Thyroid gland (tissue), 4 donors: ENCODE results near the gene SEMA3C. TPM values are rescaled to one million over a fixed set of nuclear protein-coding genes. Genes with fewer than 3 reads are reported as not detected.

ENCODE experiments used
- DNase-seq, 2 donors: peaks; one replicate each; pipeline ENCODE4 v3.0.0-alpha.2; 2019
- H3K27ac ChIP-seq, 3 donors: fragments of 200-600 bp; sonication (generic); 1 replicate in 2 of 3; 2 replicates in 1 of 3; pipeline ENCODE4 v1.5.1; 2016 to 2019; ENCODE audit warnings: mild to moderate bottlenecking in 1 of 3, moderate library complexity in 1 of 3
- H3K27me3 ChIP-seq: fragments of 200-600 bp; sonication (generic); one replicate; pipeline ENCODE4 v1.5.1; 2019
- H3K36me3 ChIP-seq, 2 donors: fragments of 200-600 bp; sonication (generic); one replicate each; pipeline ENCODE4 v1.5.1; 2016 to 2019
- H3K4me1 ChIP-seq, 2 donors: fragments of 200-600 bp; sonication (generic); one replicate each; pipeline ENCODE4 v1.5.1; 2017 to 2019
- H3K4me3 ChIP-seq, 3 donors: fragments of 200-600 bp; sonication (generic); replicated peaks in 1 of 3; 1 replicate in 2 of 3; 2 replicates in 1 of 3; pipeline ENCODE4 v1.5.1; 2016; ENCODE audit warnings: mild to moderate bottlenecking in 1 of 3
- H3K9me3 ChIP-seq: fragments of 200-600 bp; sonication (generic); one replicate; pipeline ENCODE4 v1.5.1; 2017
- CTCF ChIP-seq, 6 experiments: fragments of 200-600 bp in 3 of 6; fragments of 450-650 bp in 3 of 6; sonication (generic) in 3 of 6; IDR thresholded peaks; one replicate each; pipeline ENCODE4 v1.5.1; 2016 to 2019; ENCODE audit warnings: antibody characterized with exemption in 6 of 6, mild to moderate bottlenecking in 2 of 6, inconsistent platforms in 1 of 6, moderate library complexity in 1 of 6
- POLR2A ChIP-seq, 2 donors: fragments of 450-650 bp; IDR thresholded peaks; one replicate each; pipeline ENCODE4 v1.6.1; 2017; ENCODE audit warnings: antibody characterized with exemption in 2 of 2, mild to moderate bottlenecking in 2 of 2, moderate library complexity in 1 of 2
- WGBS, 2 donors: methylation state at CpG; one replicate each; pipeline ENCODE4 v1.1.5; 2017; 5-methylcytosine and 5-hydroxymethylcytosine counted together
- intact Hi-C: fragments of 100-400 bp; cut with DNase I; formaldehyde crosslinking; loops from one replicate; pipeline ENCODE4 v1.15.1; 2023
- total RNA-seq, 4 donors: library from RNA; depleted of rRNA; stranded (reverse); fragments of >200 nt; gene quantifications; one replicate each; pipeline ENCODE4 v1.2.3, GENCODE V29; 2016

SEMA3C gene
- total RNA-seq, 4 donors from 2014 or later, result 4.0 to 24.0 (median 7.1) TPM

GRCh38 chr7:80838643-80839042 lies 80.2 kb downstream of the SEMA3C start:
- WGBS, 2 donors, result 69 to 74% methylated on average over 2 of the region's 2 CpGs
- H3K27ac ChIP-seq, result no peak overlapping the region
- H3K36me3 ChIP-seq, result no peaks in the 10 kb centered on the region
- TF ChIP-seq POLR2A (IDR thresholded peaks at IDR 0.05) (no peak), CTCF (IDR thresholded peaks at IDR 0.05) (no peak)
- H3K27me3 ChIP-seq, result no peaks in the 10 kb centered on the region
- no peak overlapping the region for H3K4me3 ChIP-seq
- H3K9me3 ChIP-seq, result no peaks in the 10 kb centered on the region
- intact Hi-C loops, result no loop called here
- no peak for DNase-seq
- H3K4me1 ChIP-seq, result no peaks in the 10 kb centered on the region

GRCh38 chr7:80837345-80837744 lies 81.5 kb downstream of the SEMA3C start:
- intact Hi-C loops, result no loop called here
- DNase-seq, result no peak
- no peaks in the 10 kb centered on the region for H3K4me1 ChIP-seq

GRCh38 chr7:80835251-80835650 lies 83.6 kb downstream of the SEMA3C start:
- H3K4me3 ChIP-seq, result no peak overlapping the region
- H3K4me1 ChIP-seq, result no peaks in the 10 kb centered on the region
- WGBS, 2 donors, result 74 to 82% methylated on average over 2 of the region's 2 CpGs
- no peaks in the 10 kb centered on the region for H3K9me3 ChIP-seq
- no peak overlapping the region for H3K27ac ChIP-seq
- DNase-seq, result no peak
- TF ChIP-seq CTCF (IDR thresholded peaks at IDR 0.05) (no peak), POLR2A (IDR thresholded peaks at IDR 0.05) (no peak)
- no peaks in the 10 kb centered on the region for H3K27me3 ChIP-seq
- no peaks in the 10 kb centered on the region for H3K36me3 ChIP-seq
- intact Hi-C loops, result no loop called here

More at GRCh38 chr7:80837345-80837744, 81.5 kb downstream of the SEMA3C start:
- Histone ChIP-seq H3K27me3 (no peaks in the 10 kb centered on the region), H3K4me3 (no peak overlapping the region), H3K9me3 (no peaks in the 10 kb centered on the region), H3K27ac (no peak overlapping the region), H3K36me3 (no peaks in the 10 kb centered on the region)
- TF ChIP-seq CTCF (IDR thresholded peaks at IDR 0.05) (no peak), POLR2A (IDR thresholded peaks at IDR 0.05) (no peak)
- 92 to 93% methylated on average over 3 of the region's 3 CpGs for WGBS, 2 donors

- no peaks in the 10 kb centered on the region for H3K36me3 ChIP-seq
- intact Hi-C loops, result no loop called here
- no peaks in the 10 kb centered on the region for H3K9me3 ChIP-seq
- TF ChIP-seq POLR2A (IDR thresholded peaks at IDR 0.05) (no peak), CTCF (IDR thresholded peaks at IDR 0.05) (no peak)
- no peaks in the 10 kb centered on the region for H3K27me3 ChIP-seq
- no peaks in the 10 kb centered on the region for H3K4me1 ChIP-seq
- no peak overlapping the region for H3K27ac ChIP-seq
- no peak for DNase-seq
- 83 to 88% methylated on average over 10 of the region's 10 CpGs for WGBS, 2 donors
- H3K4me3 ChIP-seq, result no peak overlapping the region
Observed at GRCh38 chr7:80833289-80834268, 85.3 kb downstream of the SEMA3C start.

- Histone ChIP-seq H3K9me3 (no peaks in the 10 kb centered on the region), H3K4me3 (no peak overlapping the region), H3K27me3 (no peaks in the 10 kb centered on the region), H3K27ac (no peak overlapping the region), H3K36me3 (no peaks in the 10 kb centered on the region), H3K4me1 (peaks cover 6 to 14% of the 10 kb centered on the region in 2 donors)
- TF ChIP-seq POLR2A (IDR thresholded peaks at IDR 0.05), result no peak
- no peak for TF ChIP-seq CTCF (IDR thresholded peaks at IDR 0.05)
- intact Hi-C loops, result no loop called here
- DNase-seq, result no peak
Observed at GRCh38 chr7:80832006-80832405, 86.8 kb downstream of the SEMA3C start.
